HG03558 (cell line): ENCODE data around the gene MED13.

Experiments used
- ATAC-seq: cut with Tn5 transposase; IDR thresholded peaks from one replicate; pipeline ENCODE4 v1.9.1; 2021; ENCODE audit warnings: moderate number of reproducible peaks; ENCODE audit not compliant: unreplicated experiment; ENCODE audit errors: extremely low read depth

MED13 gene

GRCh38 chr17:62064791-62065563, at the start of gene MED13:
Gene MED13, minus strand, starts transcription at chr17:62065278. Its CDS starts 73 bp downstream, at chr17:62065205.
- ATAC-seq = no peak

GRCh38 chr17:62112229-62112628, 47.2 kb upstream of the MED13 start:
- ATAC-seq = no peak

- ATAC-seq = no peak
Observed at GRCh38 chr17:62111562-62112171, 46.6 kb upstream of the MED13 start.

- no peak for ATAC-seq
Observed at GRCh38 chr17:62110923-62111484, 45.9 kb upstream of the MED13 start.

- no peak for ATAC-seq
Observed at GRCh38 chr17:62109924-62110323, 44.8 kb upstream of the MED13 start.

- peak; percentile 88 for ATAC-seq
Observed at GRCh38 chr17:62109378-62109902, 44.4 kb upstream of the MED13 start.

GRCh38 chr17:62105861-62106260, 40.8 kb upstream of the MED13 start:
- no peak for ATAC-seq

GRCh38 chr17:62105357-62105756, 40.3 kb upstream of the MED13 start:
- ATAC-seq = no peak

GRCh38 chr17:62101515-62101914, 36.4 kb upstream of the MED13 start:
- no peak for ATAC-seq

- ATAC-seq = no peak
Observed at GRCh38 chr17:62101090-62101489, 36.0 kb upstream of the MED13 start.

GRCh38 chr17:62100055-62100454, 35.0 kb upstream of the MED13 start:
- no peak for ATAC-seq

GRCh38 chr17:62099532-62099931, 34.5 kb upstream of the MED13 start:
- no peak for ATAC-seq

GRCh38 chr17:62098623-62099231, 33.6 kb upstream of the MED13 start:
- ATAC-seq = peak; percentile 71

GRCh38 chr17:62096401-62096670, 31.3 kb upstream of the MED13 start:
- no peak for ATAC-seq

GRCh38 chr17:62094175-62094574, 29.1 kb upstream of the MED13 start:
- no peak for ATAC-seq

GRCh38 chr17:62093188-62094155, 28.4 kb upstream of the MED13 start:
- peak; percentile 97 for ATAC-seq

- ATAC-seq = no peak
Observed at GRCh38 chr17:62092784-62093183, 27.7 kb upstream of the MED13 start.

GRCh38 chr17:62091804-62092203, 26.7 kb upstream of the MED13 start:
- ATAC-seq = no peak

GRCh38 chr17:62090868-62091267, 25.8 kb upstream of the MED13 start:
- no peak for ATAC-seq
